Fibroblast of skin of right biceps (primary cell): Measurements from ENCODE around the gene HUS1.
A peak's percentile ranks its signal among the peaks of the same experiment; 100 is the strongest.

Source experiments
- DNase-seq: peaks from one replicate; pipeline ENCODE4 v3.0.0-alpha.2; 2013

Gene HUS1

GRCh38 chr7:47916514-47916913 is 62.9 kb downstream of the HUS1 start:
- peak; percentile 83 for DNase-seq

- DNase-seq: no peak
Observed at GRCh38 chr7:47915616-47915976, 63.8 kb downstream of the HUS1 start.

GRCh38 chr7:47914717-47915615 is 64.4 kb downstream of the HUS1 start:
- peak; percentile 86 for DNase-seq
